ENCODE measurements around the gene PCDH9. TPM values are rescaled to one million over a fixed set of nuclear protein-coding genes. Genes with fewer than 3 reads are reported as not detected.

Gene PCDH9
- total and polyA plus RNA-seq, 2 of the 4 experiments (the other 2 are of a cell fraction): 2.2 to 10.2 TPM

GRCh38 chr13:67062160-67062559 is 168.0 kb downstream of the PCDH9 start:
- no peak overlapping the region for H3K18ac ChIP-seq (ENCODE audit: low read depth, low read length)
- H2BK5ac ChIP-seq (ENCODE audit: low read depth, low read length, poor library complexity, severe bottlenecking): no peak overlapping the region
- no peak overlapping the region for H4K5ac ChIP-seq (ENCODE audit: low read depth, low read length)
- CTCF ChIA-PET: interaction anchor here (0.9 kb wide), 1 partner anchor 27 kb away, joined by 3 read pairs; no protein-coding TSS in a partner anchor
- H3K9me1 ChIP-seq (ENCODE audit: insufficient read depth, low read length): no peaks in the 10 kb centered on the region
- no peak overlapping the region for H3K9ac ChIP-seq (ENCODE audit: low read depth, low read length)
- H4K91ac ChIP-seq (ENCODE audit: insufficient read depth, low read depth, low read length): no peak overlapping the region
- H3K27ac ChIP-seq (ENCODE audit: insufficient read depth, low read length): no peak overlapping the region
- H4K8ac ChIP-seq (ENCODE audit: low read depth in 2 of 2, low read length in 2 of 2): no peak overlapping the region
- H2AK5ac ChIP-seq (ENCODE audit: low read depth, low read length): no peak overlapping the region
- no peaks in the 10 kb centered on the region for H3K36me3 ChIP-seq (ENCODE audit: control insufficient read depth, insufficient read depth, low read length)
- no TSS peak for BruUV-seq (replicated peaks)
- H3K4me2 ChIP-seq (ENCODE audit: low read depth, low read length): no peak overlapping the region; the same call in 1 of the 2 replicates
- H2AFZ ChIP-seq (replicated peaks; ENCODE audit: low read length, poor library complexity): no peak overlapping the region
- TF ChIP-seq FOS (IDR thresholded peaks at IDR 0.05; ENCODE audit: low read depth, low read length) (no peak), MAZ (IDR thresholded peaks at IDR 0.05; ENCODE audit: borderline replicate concordance, low read depth, low read length) (no peak), RAD21 (IDR thresholded peaks at IDR 0.05; ENCODE audit: low read length) (no peak), NFE2L2 (IDR thresholded peaks at IDR 0.05; ENCODE audit: low read depth, low read length) (no peak), RFX5 (IDR thresholded peaks at IDR 0.05; ENCODE audit: low read depth, low read length) (no peak), BHLHE40 (IDR thresholded peaks at IDR 0.05; ENCODE audit: low read depth, low read length) (no peak), MXI1 (IDR thresholded peaks at IDR 0.05; ENCODE audit: borderline replicate concordance, low read depth, low read length) (no peak), SMC3 (IDR thresholded peaks at IDR 0.05; ENCODE audit: low read depth, low read length) (no peak), POLR2A (IDR thresholded peaks at IDR 0.05; ENCODE audit: low read depth, low read length) (no peak), CEBPB (IDR thresholded peaks at IDR 0.05; ENCODE audit: low read depth, low read length) (no peak), CHD1 (IDR thresholded peaks at IDR 0.05; ENCODE audit: low read depth, low read length) (no peak), CTCF (conservative IDR thresholded peaks at IDR 0.05; ENCODE audit: low read depth, low read length) (no peak), RCOR1 (IDR thresholded peaks at IDR 0.05; ENCODE audit: insufficient replicate concordance, low read length) (no peak), MAFK (IDR thresholded peaks at IDR 0.05; ENCODE audit: low read depth, low read length) (no peak)
- TF ChIP-seq, protein P1, sequence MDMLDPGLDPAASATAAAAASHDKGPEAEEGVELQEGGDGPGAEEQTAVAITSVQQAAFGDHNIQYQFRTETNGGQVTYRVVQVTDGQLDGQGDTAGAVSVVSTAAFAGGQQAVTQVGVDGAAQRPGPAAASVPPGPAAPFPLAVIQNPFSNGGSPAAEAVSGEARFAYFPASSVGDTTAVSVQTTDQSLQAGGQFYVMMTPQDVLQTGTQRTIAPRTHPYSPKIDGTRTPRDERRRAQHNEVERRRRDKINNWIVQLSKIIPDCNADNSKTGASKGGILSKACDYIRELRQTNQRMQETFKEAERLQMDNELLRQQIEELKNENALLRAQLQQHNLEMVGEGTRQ (IDR thresholded peaks at IDR 0.05; ENCODE audit: low read depth, low read length): no peak
- TF ChIP-seq, protein P2, sequence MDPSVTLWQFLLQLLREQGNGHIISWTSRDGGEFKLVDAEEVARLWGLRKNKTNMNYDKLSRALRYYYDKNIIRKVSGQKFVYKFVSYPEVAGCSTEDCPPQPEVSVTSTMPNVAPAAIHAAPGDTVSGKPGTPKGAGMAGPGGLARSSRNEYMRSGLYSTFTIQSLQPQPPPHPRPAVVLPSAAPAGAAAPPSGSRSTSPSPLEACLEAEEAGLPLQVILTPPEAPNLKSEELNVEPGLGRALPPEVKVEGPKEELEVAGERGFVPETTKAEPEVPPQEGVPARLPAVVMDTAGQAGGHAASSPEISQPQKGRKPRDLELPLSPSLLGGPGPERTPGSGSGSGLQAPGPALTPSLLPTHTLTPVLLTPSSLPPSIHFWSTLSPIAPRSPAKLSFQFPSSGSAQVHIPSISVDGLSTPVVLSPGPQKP (IDR thresholded peaks at IDR 0.05; ENCODE audit: borderline replicate concordance, low read depth, low read length): no peak
- H3K4me3 ChIP-seq (ENCODE audit: insufficient read depth, low read depth, low read length): no peak overlapping the region
- no peak overlapping the region for H3K56ac ChIP-seq (ENCODE audit: extremely low read depth, insufficient read depth, low read length)
- intact Hi-C loops (cut with micrococcal nuclease): no loop called here
- no peaks in the 10 kb centered on the region for H3K79me1 ChIP-seq (ENCODE audit: low read depth in 1 of 2, low read length in 2 of 2)
- H2BK15ac ChIP-seq (ENCODE audit: low read depth, low read length): no peak overlapping the region
- H2AK9ac ChIP-seq (replicated peaks; ENCODE audit: low read depth, low read length, poor library complexity): no peak overlapping the region
- H2BK20ac ChIP-seq (ENCODE audit: low read depth, low read length): no peak overlapping the region
- ATAC-seq (ENCODE audit: low read depth) (no peak), DNase-seq (no peak)
- in situ Hi-C loops (cut with MboI; ENCODE audit: low sequenced_read_pairs): no loop called here
- H3K23ac ChIP-seq (ENCODE audit: low read depth, low read length): no peak overlapping the region
- POLR2A ChIA-PET (ENCODE audit: unreplicated experiment): no interaction called here
- H3K27me3 ChIP-seq (ENCODE audit: control insufficient read depth, insufficient read depth, low read length): no peaks in the 10 kb centered on the region
- dilution Hi-C loops (cut with HindIII; ENCODE audit: low sequenced_read_pairs, unreplicated experiment): no loop called here
- H3K14ac ChIP-seq (replicated peaks; ENCODE audit: low read depth, low read length): no peak overlapping the region
- no peaks in the 10 kb centered on the region for H3K9me3 ChIP-seq (ENCODE audit: control insufficient read depth, insufficient read depth, low read length)
- H4K20me1 ChIP-seq (ENCODE audit: insufficient read depth, low read length): no peaks in the 10 kb centered on the region
- H3K4me1 ChIP-seq (ENCODE audit: control insufficient read depth, insufficient read depth, low read length): peaks cover 3% of the 10 kb centered on the region; the same call in 1 of the 2 replicates
- H3K4ac ChIP-seq (ENCODE audit: low read depth, low read length): no peak overlapping the region
- no peak overlapping the region for H2BK120ac ChIP-seq (ENCODE audit: low read depth, low read length)

Data from IMR-90 (cell line).